Transverse colon (tissue), 4 donors: ENCODE measurements around the gene MCUR1. TPM values are rescaled to one million over a fixed set of nuclear protein-coding genes. Genes with fewer than 3 reads are reported as not detected.
"Not testable (repeated sequence)": the region's sequence is repeated elsewhere in the genome, so short reads cannot be mapped to it uniquely, and the experiment has no call there.

Experiments
- DNase-seq: peaks from one replicate; pipeline ENCODE4 v3.0.0-alpha.2; 2019
- H3K27ac ChIP-seq, 4 donors: fragments of 200-600 bp; sonication (generic); 2 replicates each; pipeline ENCODE4 v1.5.1; 2016 to 2018; ENCODE audit warnings: inconsistent platforms in 4 of 4
- H3K27me3 ChIP-seq: fragments of 200-600 bp; sonication (generic); 2 replicates; pipeline ENCODE4 v1.5.1; 2017; ENCODE audit warnings: inconsistent platforms
- H3K36me3 ChIP-seq, 4 donors: fragments of 200-600 bp; sonication (generic); 2 replicates each; pipeline ENCODE4 v1.5.1; 2017 to 2019; ENCODE audit warnings: inconsistent platforms in 4 of 4
- H3K4me1 ChIP-seq, 4 donors: fragments of 200-600 bp; sonication (generic); 2 replicates each; pipeline ENCODE4 v1.5.1; 2017 to 2020; ENCODE audit warnings: inconsistent platforms in 4 of 4
- H3K4me3 ChIP-seq, 4 donors: fragments of 200-600 bp; sonication (generic); 1 replicate in 1 of 4; 2 replicates in 3 of 4; pipeline versions ENCODE4 v1.5.1 to v1.6.1; 2017 to 2019; ENCODE audit warnings: inconsistent platforms in 4 of 4
- H3K9me3 ChIP-seq, 2 donors: fragments of 200-600 bp; sonication (generic); 2 replicates each; pipeline ENCODE4 v1.5.1; 2017 to 2019; ENCODE audit warnings: inconsistent platforms in 2 of 2
- EP300 ChIP-seq: sonication (generic); formaldehyde crosslinking; IDR thresholded peaks from one replicate; pipeline ENCODE4 v1.6.1; 2017; ENCODE audit warnings: antibody characterized with exemption, low read depth
- POLR2A ChIP-seq: fragments of 450-650 bp; IDR thresholded peaks from one replicate; pipeline ENCODE4 v1.6.1; 2016; ENCODE audit warnings: antibody characterized with exemption, mild to moderate bottlenecking, moderate library complexity
- POLR2AphosphoS5 ChIP-seq, 3 donors: sonication (generic); formaldehyde crosslinking; IDR thresholded peaks; one replicate each; pipeline ENCODE4 v1.6.1; 2016; ENCODE audit warnings: antibody characterized with exemption in 3 of 3
- whole genome bisulfite sequencing, 2 donors: methylation state at CpG; one replicate each; pipeline ENCODE4 v1.1.5; 2018; ENCODE audit warnings: low coverage in 1 of 2; 5-methylcytosine and 5-hydroxymethylcytosine counted together
- in situ Hi-C, 4 donors: fragments of 200-750 bp; cut with MboI; loops; one replicate each; pipeline versions ENCODE4 v1.15.0 to v1.15.1; 2017; ENCODE audit warnings: low sequenced_read_pairs in 3 of 4, low pct_ligation_motif_present in 1 of 4, low pct_unique_long_range_greater_than_20kb in 1 of 4
- intact Hi-C: fragments of 100-400 bp; cut with DNase I; formaldehyde crosslinking; loops from one replicate; pipeline ENCODE4 v1.15.1; 2023; ENCODE audit warnings: low total_unique reads
- total RNA-seq, 4 donors: library from RNA; depleted of rRNA; stranded (reverse); fragments of >200 nt; gene quantifications; one replicate each; pipeline ENCODE4 v1.1.0, GENCODE V29; 2016
- TF ChIP-seq, protein P1 (sequence below), 5 experiments: fragments of 200-600 bp in 3 of 5; fragments of 450-650 bp in 2 of 5; sonication (generic) in 3 of 5; IDR thresholded peaks; 1 replicate in 2 of 5; 2 replicates in 3 of 5; pipeline ENCODE4 v1.5.1; 2016 to 2017; ENCODE audit warnings: antibody characterized with exemption in 5 of 5, inconsistent platforms in 3 of 5, mild to moderate bottlenecking in 2 of 5, moderate library complexity in 1 of 5

Gene MCUR1
- total RNA-seq, 4 donors from 2014 or later, result 25.7 to 58.7 (median 31.1) TPM

- no peak for TF ChIP-seq POLR2A
- TF ChIP-seq POLR2AphosphoS5 (IDR thresholded peaks at IDR 0.05), result no peak
- no peak for TF ChIP-seq EP300
- TF ChIP-seq, protein P1, sequence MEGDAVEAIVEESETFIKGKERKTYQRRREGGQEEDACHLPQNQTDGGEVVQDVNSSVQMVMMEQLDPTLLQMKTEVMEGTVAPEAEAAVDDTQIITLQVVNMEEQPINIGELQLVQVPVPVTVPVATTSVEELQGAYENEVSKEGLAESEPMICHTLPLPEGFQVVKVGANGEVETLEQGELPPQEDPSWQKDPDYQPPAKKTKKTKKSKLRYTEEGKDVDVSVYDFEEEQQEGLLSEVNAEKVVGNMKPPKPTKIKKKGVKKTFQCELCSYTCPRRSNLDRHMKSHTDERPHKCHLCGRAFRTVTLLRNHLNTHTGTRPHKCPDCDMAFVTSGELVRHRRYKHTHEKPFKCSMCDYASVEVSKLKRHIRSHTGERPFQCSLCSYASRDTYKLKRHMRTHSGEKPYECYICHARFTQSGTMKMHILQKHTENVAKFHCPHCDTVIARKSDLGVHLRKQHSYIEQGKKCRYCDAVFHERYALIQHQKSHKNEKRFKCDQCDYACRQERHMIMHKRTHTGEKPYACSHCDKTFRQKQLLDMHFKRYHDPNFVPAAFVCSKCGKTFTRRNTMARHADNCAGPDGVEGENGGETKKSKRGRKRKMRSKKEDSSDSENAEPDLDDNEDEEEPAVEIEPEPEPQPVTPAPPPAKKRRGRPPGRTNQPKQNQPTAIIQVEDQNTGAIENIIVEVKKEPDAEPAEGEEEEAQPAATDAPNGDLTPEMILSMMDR (IDR thresholded peaks at IDR 0.05), result no peak
- DNase-seq, result no peak
- 70 to 87% methylated on average over 3 of the region's 3 CpGs for WGBS, 2 donors
Measured at GRCh38 chr6:13838616-13839015, 24.3 kb upstream of the MCUR1 start.

DNA sequence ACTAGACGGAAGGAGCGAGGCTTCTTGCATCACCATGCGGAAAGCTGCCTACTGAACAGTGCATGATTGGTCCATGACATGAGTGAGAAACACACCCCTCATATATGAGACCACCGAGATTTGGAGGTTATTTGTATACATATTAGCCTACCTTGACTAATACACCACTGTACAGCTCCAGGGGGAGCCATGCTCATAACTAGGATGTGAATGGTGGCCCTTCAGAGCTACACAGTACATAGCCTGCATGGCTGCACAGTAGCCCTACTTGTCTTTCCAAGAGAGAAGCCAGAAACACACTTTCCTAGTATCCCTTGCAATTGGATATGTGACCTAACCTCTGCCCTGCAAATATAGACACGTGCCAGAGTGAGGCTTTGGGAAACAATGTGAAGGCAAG is 21.8 kb upstream of the MCUR1 start:
- 90% methylated on average over 5 of the region's 5 CpGs; no CpG with 5 or more reads in 1 of the 2 donors for WGBS, 2 donors
- TF ChIP-seq, protein P1 (IDR thresholded peaks at IDR 0.05), result no peak
- no peak for TF ChIP-seq POLR2A
- intact Hi-C loops, result no loop called here
- no peak for DNase-seq
- Histone ChIP-seq H3K36me3 (no peaks in the 10 kb centered on the region), H3K4me1 (no peaks in the 10 kb centered on the region), H3K27ac (no peak overlapping the region), H3K4me3 (no peak overlapping the region), H3K27me3 (no peaks in the 10 kb centered on the region), H3K9me3 (no peaks in the 10 kb centered on the region)
- in situ Hi-C loops, result no loop called here

More at GRCh38 chr6:13838616-13839015, 24.3 kb upstream of the MCUR1 start:
- H3K4me3 ChIP-seq, result no peak overlapping the region
- no peaks in the 10 kb centered on the region for H3K4me1 ChIP-seq
- no peaks in the 10 kb centered on the region for H3K36me3 ChIP-seq
- H3K27me3 ChIP-seq, result no peaks in the 10 kb centered on the region
- H3K9me3 ChIP-seq, result no peaks in the 10 kb centered on the region
- intact Hi-C loops, result no loop called here
- no peak overlapping the region for H3K27ac ChIP-seq
- in situ Hi-C loops, result no loop called here

- no peaks in the 10 kb centered on the region for H3K9me3 ChIP-seq
- H3K27me3 ChIP-seq, result no peaks in the 10 kb centered on the region
- no peak for DNase-seq
- 35 to 50% methylated on average over 1 of the region's 1 CpG for WGBS, 2 donors
- intact Hi-C loops (no loop called here), in situ Hi-C loops (no loop called here)
- TF ChIP-seq EP300 (no peak), POLR2A (no peak)
- H3K4me1 ChIP-seq, result no peaks in the 10 kb centered on the region
- no peak overlapping the region for H3K4me3 ChIP-seq
- H3K27ac ChIP-seq, result no peak overlapping the region
- H3K36me3 ChIP-seq, result no peaks in the 10 kb centered on the region
Measured at GRCh38 chr6:13834790-13835189, 20.4 kb upstream of the MCUR1 start.

- H3K27ac ChIP-seq, H3K36me3 ChIP-seq, in situ Hi-C loops, H3K4me3 ChIP-seq, H3K27me3 ChIP-seq, intact Hi-C loops, H3K4me1 ChIP-seq, DNase-seq, H3K9me3 ChIP-seq: not testable (repeated sequence)
- WGBS, 2 donors, result 76% methylated on average over 5 of the region's 5 CpGs; no CpG with 5 or more reads in 1 of the 2 donors
Measured at GRCh38 chr6:13834018-13834417, 19.7 kb upstream of the MCUR1 start.

DNA sequence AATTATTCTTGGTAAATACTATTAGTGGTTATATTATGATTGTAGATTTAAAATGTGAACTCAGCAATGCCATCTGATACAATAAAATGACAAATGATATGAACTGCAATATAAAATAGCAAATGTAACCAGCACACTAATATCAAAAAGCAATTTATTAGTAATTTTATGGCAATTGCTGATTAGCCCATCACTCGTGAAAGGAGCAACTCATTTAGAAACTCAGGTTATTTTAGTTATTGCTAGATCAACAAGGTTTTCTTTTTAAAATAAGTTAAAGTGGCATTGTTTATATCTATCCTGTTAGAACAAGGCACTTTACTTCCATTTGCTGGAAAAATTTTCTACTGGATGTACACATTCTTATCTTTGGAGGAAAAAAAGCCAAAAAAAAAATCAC is 18.4 kb upstream of the MCUR1 start:
- Histone ChIP-seq H3K4me1 (no peaks in the 10 kb centered on the region), H3K9me3 (no peaks in the 10 kb centered on the region), H3K27me3 (no peaks in the 10 kb centered on the region), H3K36me3 (no peaks in the 10 kb centered on the region), H3K27ac (no peak overlapping the region), H3K4me3 (no peak overlapping the region)
- TF ChIP-seq, protein P1 (IDR thresholded peaks at IDR 0.05), result no peak
- no peak for TF ChIP-seq POLR2A
- no peak for TF ChIP-seq EP300
- TF ChIP-seq POLR2AphosphoS5 (IDR thresholded peaks at IDR 0.05), result no peak
- in situ Hi-C loops (no loop called here), intact Hi-C loops (no loop called here)
- 66 to 73% methylated on average over 1 of the region's 1 CpG for WGBS, 2 donors
- DNase-seq, result no peak
